ENCODE data around the gene UFC1.

- TF ChIP-seq, protein P1, sequence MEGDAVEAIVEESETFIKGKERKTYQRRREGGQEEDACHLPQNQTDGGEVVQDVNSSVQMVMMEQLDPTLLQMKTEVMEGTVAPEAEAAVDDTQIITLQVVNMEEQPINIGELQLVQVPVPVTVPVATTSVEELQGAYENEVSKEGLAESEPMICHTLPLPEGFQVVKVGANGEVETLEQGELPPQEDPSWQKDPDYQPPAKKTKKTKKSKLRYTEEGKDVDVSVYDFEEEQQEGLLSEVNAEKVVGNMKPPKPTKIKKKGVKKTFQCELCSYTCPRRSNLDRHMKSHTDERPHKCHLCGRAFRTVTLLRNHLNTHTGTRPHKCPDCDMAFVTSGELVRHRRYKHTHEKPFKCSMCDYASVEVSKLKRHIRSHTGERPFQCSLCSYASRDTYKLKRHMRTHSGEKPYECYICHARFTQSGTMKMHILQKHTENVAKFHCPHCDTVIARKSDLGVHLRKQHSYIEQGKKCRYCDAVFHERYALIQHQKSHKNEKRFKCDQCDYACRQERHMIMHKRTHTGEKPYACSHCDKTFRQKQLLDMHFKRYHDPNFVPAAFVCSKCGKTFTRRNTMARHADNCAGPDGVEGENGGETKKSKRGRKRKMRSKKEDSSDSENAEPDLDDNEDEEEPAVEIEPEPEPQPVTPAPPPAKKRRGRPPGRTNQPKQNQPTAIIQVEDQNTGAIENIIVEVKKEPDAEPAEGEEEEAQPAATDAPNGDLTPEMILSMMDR (IDR thresholded peaks at IDR 0.05; ENCODE audit: low read depth, low read length, poor library complexity, severe bottlenecking): no peak
- TF ChIP-seq EZH2phosphoT487 (IDR thresholded peaks at IDR 0.05; ENCODE audit: borderline replicate concordance, low read length): no peak
These were observed 12.9 kb upstream of the UFC1 start for GRCh38 chr1:161140755-161141400.

All from DOHH2 (cell line).